Stomach (tissue), 9 donors: ENCODE measurements around the gene VPS4B. TPM values are rescaled to one million over a fixed set of nuclear protein-coding genes. Genes with fewer than 3 reads are reported as not detected.

Experiments used
- DNase-seq, 2 donors: peaks; one replicate each; pipeline versions ENCODE4 v3.0.0 to v3.0.0-alpha.2; 2013 to 2019
- H3K27ac ChIP-seq, 5 donors: fragments of 200-600 bp in 4 of 5; sonication (generic) in 4 of 5; one replicate each; pipeline ENCODE4 v1.5.1; 2013 to 2019; ENCODE audit warnings: mild to moderate bottlenecking in 1 of 5, moderate library complexity in 1 of 5
- H3K27me3 ChIP-seq, 3 donors: fragments of 200-600 bp; sonication (generic); one replicate each; pipeline ENCODE4 v1.5.1; 2017 to 2019; ENCODE audit warnings: mixed run types in 1 of 3
- H3K36me3 ChIP-seq, 4 donors: fragments of 200-600 bp; sonication (generic); 1 replicate in 3 of 4; 2 replicates in 1 of 4; pipeline ENCODE4 v1.5.1; 2016 to 2019
- H3K4me1 ChIP-seq, 4 donors: fragments of 200-600 bp; sonication (generic); one replicate each; pipeline ENCODE4 v1.5.1; 2016 to 2019
- H3K4me3 ChIP-seq, 4 donors: fragments of 200-600 bp; sonication (generic) in 3 of 4; one replicate each; pipeline ENCODE4 v1.5.1; 2016 to 2019; ENCODE audit warnings: mild to moderate bottlenecking in 1 of 4
- H3K9me3 ChIP-seq, 4 donors: fragments of 200-600 bp; sonication (generic); one replicate each; pipeline ENCODE4 v1.5.1; 2016 to 2019
- EP300 ChIP-seq: sonication (generic); formaldehyde crosslinking; IDR thresholded peaks from one replicate; pipeline ENCODE4 v1.6.1; 2017; ENCODE audit warnings: antibody characterized with exemption
- WGBS, 5 donors: extraction: QIAGEN DNeasy Blood & Tissue Kit in 3 of 5; methylation state at CpG; one replicate each; pipeline versions ENCODE4 v1.1.5 to v1.1.7; 2013 to 2018; 5-methylcytosine and 5-hydroxymethylcytosine counted together
- intact Hi-C: fragments of 100-400 bp; cut with DNase I; formaldehyde crosslinking; loops from one replicate; pipeline ENCODE4 v1.15.1; 2023; ENCODE audit warnings: low total_unique reads
- polyA plus RNA-seq, 3 donors: library from polyadenylated mRNA; stranded (reverse); fragments of 200-250 nt; gene quantifications; one replicate each; pipeline ENCODE4 v1.2.3, GENCODE V29; 2013
- total RNA-seq, 5 donors: library from RNA; depleted of rRNA; stranded (reverse); fragments of >200 nt; gene quantifications; one replicate each; pipeline versions ENCODE4 v1.1.0 to v1.2.3, GENCODE V29; 2014 to 2016
- TF ChIP-seq, protein P1 (sequence below), 7 experiments: fragments of 450-650 bp in 4 of 7; fragments of 200-600 bp in 3 of 7; sonication (generic) in 3 of 7; IDR thresholded peaks; one replicate each; pipeline ENCODE4 v1.5.1; 2016 to 2019; ENCODE audit warnings: antibody characterized with exemption in 7 of 7, control low read depth in 2 of 7, mild to moderate bottlenecking in 1 of 7
- donor health status: healthy with polysubstance abuse.
- donor health status: Bipolar disorder and iron deficiency.
- donor health status: healthy.

The VPS4B gene
- total and polyA plus RNA-seq, 8 donors: 11.3 to 108 (median 30.8) TPM

GRCh38 chr18:63342206-63342605 lies 80.1 kb downstream of the VPS4B start:
- no peaks in the 10 kb centered on the region for H3K9me3 ChIP-seq
- peaks cover 0 to 22% (median 13%) of the 10 kb centered on the region in 4 donors for H3K4me1 ChIP-seq
- intact Hi-C loops: no loop called here
- peaks cover 28 to 98% (median 92%) of the 10 kb centered on the region in 4 donors for H3K36me3 ChIP-seq
- no peak for TF ChIP-seq EP300
- TF ChIP-seq, protein P1, sequence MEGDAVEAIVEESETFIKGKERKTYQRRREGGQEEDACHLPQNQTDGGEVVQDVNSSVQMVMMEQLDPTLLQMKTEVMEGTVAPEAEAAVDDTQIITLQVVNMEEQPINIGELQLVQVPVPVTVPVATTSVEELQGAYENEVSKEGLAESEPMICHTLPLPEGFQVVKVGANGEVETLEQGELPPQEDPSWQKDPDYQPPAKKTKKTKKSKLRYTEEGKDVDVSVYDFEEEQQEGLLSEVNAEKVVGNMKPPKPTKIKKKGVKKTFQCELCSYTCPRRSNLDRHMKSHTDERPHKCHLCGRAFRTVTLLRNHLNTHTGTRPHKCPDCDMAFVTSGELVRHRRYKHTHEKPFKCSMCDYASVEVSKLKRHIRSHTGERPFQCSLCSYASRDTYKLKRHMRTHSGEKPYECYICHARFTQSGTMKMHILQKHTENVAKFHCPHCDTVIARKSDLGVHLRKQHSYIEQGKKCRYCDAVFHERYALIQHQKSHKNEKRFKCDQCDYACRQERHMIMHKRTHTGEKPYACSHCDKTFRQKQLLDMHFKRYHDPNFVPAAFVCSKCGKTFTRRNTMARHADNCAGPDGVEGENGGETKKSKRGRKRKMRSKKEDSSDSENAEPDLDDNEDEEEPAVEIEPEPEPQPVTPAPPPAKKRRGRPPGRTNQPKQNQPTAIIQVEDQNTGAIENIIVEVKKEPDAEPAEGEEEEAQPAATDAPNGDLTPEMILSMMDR (IDR thresholded peaks at IDR 0.05): peak in 2 of 7 experiments; percentile 17 to 24
- DNase-seq: peak in 1 of 2 donors; percentile 71
- no peak overlapping the region for H3K4me3 ChIP-seq
- 34 to 60% (median 44%) methylated on average over 5 of the region's 5 CpGs for WGBS, 5 donors
- H3K27me3 ChIP-seq: no peaks in the 10 kb centered on the region
- H3K27ac ChIP-seq: no peak overlapping the region

GRCh38 chr18:63339920-63340484 lies 82.3 kb downstream of the VPS4B start:
- WGBS, 5 donors: 25 to 48% (median 33%) methylated on average over 4 of the region's 4 CpGs
- Histone ChIP-seq H3K27ac (no peak overlapping the region), H3K36me3 (peaks cover 25 to 96% (median 88%) of the 10 kb centered on the region in 4 donors), H3K4me1 (peaks cover 0 to 6% (median 4%) of the 10 kb centered on the region in 4 donors), H3K9me3 (no peaks in the 10 kb centered on the region), H3K4me3 (no peak overlapping the region), H3K27me3 (no peaks in the 10 kb centered on the region)
- DNase-seq: peak in 1 of 2 donors; percentile 57
- intact Hi-C loops: no loop called here
- no peak for TF ChIP-seq EP300
- TF ChIP-seq, protein P1 (IDR thresholded peaks at IDR 0.05): peak in 3 of 7 experiments; percentile 17 to 31 (median 30)

Other genes with a start within 250 kb of the VPS4B start
- gene BCL2, start 102.7 kb downstream of the VPS4B start, total RNA-seq: 10 to 100 TPM in 3 of 5 donors, 1 to 10 TPM in 2; 3.5 to 53.9 (median 12.1) TPM
- 1 to 10 TPM; 1.5 to 3.7 (median 1.5) TPM for gene BCL2, start 102.7 kb downstream of the VPS4B start, polyA plus RNA-seq
- 100 to 1,000 TPM in 1 of 5 donors, 10 to 100 TPM in 2, 1 to 10 TPM in 2; 6.4 to 199 (median 23.3) TPM for gene KDSR, start 55.3 kb downstream of the VPS4B start, total RNA-seq
- gene KDSR, start 55.3 kb downstream of the VPS4B start, polyA plus RNA-seq: 10 to 100 TPM in 1 of 3 donors, 1 to 10 TPM in 2; 8.2 to 13.3 (median 9.9) TPM
- gene SERPINB5, start 54.5 kb upstream of the VPS4B start, total RNA-seq: 1 to 10 TPM in 1 of 5 donors, under 1 TPM in 1, not detected in 3; 0.72 to 3.9 TPM
- gene SERPINB5, start 54.5 kb upstream of the VPS4B start, polyA plus RNA-seq: 10 to 100 TPM in 1 of 3 donors, not detected in 2; 27.1 TPM
- gene SERPINB12, start 119.9 kb upstream of the VPS4B start, total RNA-seq: not detected
- not detected for gene SERPINB12, start 119.9 kb upstream of the VPS4B start, polyA plus RNA-seq
- gene SERPINB13, start 164.9 kb upstream of the VPS4B start, total RNA-seq: under 1 TPM in 1 of 5 donors, not detected in 4; 0.55 TPM
- 10 to 100 TPM in 1 of 3 donors, not detected in 2; 51.6 TPM for gene SERPINB13, start 164.9 kb upstream of the VPS4B start, polyA plus RNA-seq
- gene SERPINB4, start 221.8 kb upstream of the VPS4B start, total RNA-seq: not detected
- 1 to 10 TPM in 1 of 3 donors, under 1 TPM in 2; 0.46 to 3.8 (median 0.68) TPM for gene SERPINB4, start 221.8 kb upstream of the VPS4B start, polyA plus RNA-seq
- 1 to 10 TPM in 1 of 5 donors, not detected in 4; 1.8 TPM for gene SERPINB3, start 239.4 kb upstream of the VPS4B start, total RNA-seq
- 10 to 100 TPM in 1 of 3 donors, under 1 TPM in 2; 0.61 to 46.5 (median 0.62) TPM for gene SERPINB3, start 239.4 kb upstream of the VPS4B start, polyA plus RNA-seq